K562 (cell line): ENCODE results near the gene ZNF77. TPM values are rescaled to one million over a fixed set of nuclear protein-coding genes. Genes with fewer than 3 reads are reported as not detected.

Source experiments
- ATF7 ChIP-seq: fragments of 450-650 bp; IDR thresholded peaks from 2 replicates; pipeline ENCODE4 v1.7.1; 2014; ENCODE audit warnings: mild to moderate bottlenecking, moderate library complexity
- CBX3 ChIP-seq, 2 experiments: IDR thresholded peaks; 1 replicate in 1 of 2; 2 replicates in 1 of 2; pipeline ENCODE4 v1.6.1; 2012; ENCODE audit warnings: inconsistent platforms in 2 of 2, low read length in 2 of 2, borderline replicate concordance in 1 of 2, control low read depth in 1 of 2
- CEBPZ ChIP-seq: fragments of 150-350 bp; IDR thresholded peaks from 2 replicates; pipeline ENCODE4 v1.6.1; 2014; ENCODE audit warnings: low read depth, mild to moderate bottlenecking, low read length, borderline replicate concordance
- CSDE1 ChIP-seq, 2 experiments: fragments of 450-650 bp; IDR thresholded peaks; 2 replicates each; pipeline ENCODE4 v1.6.1; 2016; ENCODE audit warnings: mild to moderate bottlenecking in 1 of 2
- CTBP1 ChIP-seq: fragments of 450-650 bp; IDR thresholded peaks from 2 replicates; pipeline ENCODE4 v1.6.1; 2016; ENCODE audit warnings: borderline replicate concordance
- ESRRB ChIP-seq: fragments of 250-450 bp; sonication (Bioruptor Pico); IDR thresholded peaks from 2 replicates; pipeline ENCODE4 v1.5.0; 2020; ENCODE audit warnings: mild to moderate bottlenecking, moderate library complexity, borderline replicate concordance
- GATA2 ChIP-seq: sonication (generic); formaldehyde crosslinking; IDR thresholded peaks from 2 replicates; pipeline ENCODE4 v1.4.0; 2020; ENCODE audit warnings: mild to moderate bottlenecking, missing genetic modification reagents
- GTF2A2 ChIP-seq: IDR thresholded peaks from 2 replicates; pipeline ENCODE4 v1.6.1; 2016; ENCODE audit warnings: mild to moderate bottlenecking, missing genetic modification characterization, missing compliant biosample characterization
- HNRNPL ChIP-seq: fragments of 200-400 bp; formaldehyde crosslinking; IDR thresholded peaks from 2 replicates; pipeline ENCODE4 v1.6.1; 2017; ENCODE audit warnings: low read depth, mild to moderate bottlenecking, low read length
- KLF16 ChIP-seq: IDR thresholded peaks from 2 replicates; pipeline ENCODE4 v1.6.1; 2016; ENCODE audit warnings: antibody characterized with exemption
- NFIC ChIP-seq: fragments of 450-650 bp; IDR thresholded peaks from 2 replicates; pipeline ENCODE4 v1.6.1; 2017; ENCODE audit warnings: mild to moderate bottlenecking, inconsistent platforms
- PKNOX1 ChIP-seq: fragments of 450-650 bp; IDR thresholded peaks from 2 replicates; pipeline ENCODE4 v1.6.1; 2016
- PTBP1 ChIP-seq: fragments of 200-400 bp; formaldehyde crosslinking; IDR thresholded peaks from 2 replicates; pipeline ENCODE4 v1.6.1; 2017; ENCODE audit warnings: low read depth, low read length
- SNAPC5 ChIP-seq: fragments of 250-450 bp; sonication (Bioruptor Pico); IDR thresholded peaks from 2 replicates; pipeline ENCODE4 v1.8.0; 2021; ENCODE audit warnings: moderate library complexity, mild to moderate bottlenecking, inconsistent platforms
- ZBTB34 ChIP-seq: fragments of 250-450 bp; sonication (Bioruptor Pico); IDR thresholded peaks from 2 replicates; pipeline ENCODE4 v1.8.0; 2021; ENCODE audit warnings: mild to moderate bottlenecking, moderate library complexity
- ZNF143 ChIP-seq: sonication (generic); formaldehyde crosslinking; IDR thresholded peaks from 2 replicates; pipeline ENCODE4 v1.9.0; 2022; ENCODE audit warnings: mild to moderate bottlenecking, missing genetic modification reagents
- ZNF146 ChIP-seq: IDR thresholded peaks from one replicate; pipeline ENCODE4 v1.6.1; 2018; ENCODE audit warnings: missing compliant biosample characterization; ENCODE audit not compliant: unreplicated experiment
- ZNF586 ChIP-seq: fragments of 450-650 bp; formaldehyde crosslinking; conservative IDR thresholded peaks from 2 replicates; pipeline ENCODE4 v1.4.0; 2020; ENCODE audit warnings: mild to moderate bottlenecking, moderate library complexity
- ZNF695 ChIP-seq: fragments of 450-650 bp; formaldehyde crosslinking; IDR thresholded peaks from 2 replicates; pipeline ENCODE4 v1.4.0; 2020; ENCODE audit warnings: mild to moderate bottlenecking, moderate library complexity
- ZNF707 ChIP-seq: fragments of 250-450 bp; sonication (Bioruptor Pico); conservative IDR thresholded peaks from 2 replicates; pipeline ENCODE4 v1.8.0; 2022; ENCODE audit warnings: inconsistent platforms, mild to moderate bottlenecking, moderate library complexity
- polyA plus RNA-seq, 8 experiments: library from polyadenylated mRNA; depleted of rRNA in 4 of 8; stranded (reverse) in 5 of 8; unstranded in 3 of 8; fragments of >200 nt; fragmentation: Nextera tagmentation in 2 of 8; fragmentation: Illumina TruSeq in 1 of 8; extraction: Ambion mirVana in 2 of 8; extraction: Trizol in 1 of 8; gene quantifications; 2 replicates each; pipeline versions ENCODE4 v1.2.1 to v1.2.3, GENCODE V29; 2011 to 2014; ENCODE audit warnings: inconsistent platforms in 1 of 8, missing spikeins in 1 of 8
- total RNA-seq, 7 experiments: library from RNA; depleted of rRNA in 6 of 7; stranded (reverse); fragments of >200 nt in 6 of 7; fragmentation: Illumina TruSeq in 2 of 7; extraction: Trizol in 2 of 7; gene quantifications; 2 replicates each; pipeline versions ENCODE4 v1.2.1 to v1.2.3, GENCODE V29; 2011 to 2021; ENCODE audit warnings: low replicate concordance in 1 of 7

Gene ZNF77
- total and polyA plus RNA-seq, 9 of the 15 experiments (the other 6 are each of a cell fraction or from before 2014, with no cell fraction given), result 4.3 to 14.5 (median 7.7) TPM

- TF ChIP-seq PKNOX1, result peak; percentile 93
- TF ChIP-seq ZNF707 (CRISPR knock-in tag), result no peak
- TF ChIP-seq ZNF143 (CRISPR knock-in tag), result no peak
- TF ChIP-seq HNRNPL, result no peak
- no peak; the same call in 1 of the 2 replicates for TF ChIP-seq ATF7
- no peak for TF ChIP-seq ZNF695 (CRISPR knock-in tag)
- TF ChIP-seq CBX3 (IDR thresholded peaks at IDR 0.05; ENCODE audit: borderline replicate concordance in 1 of 2, low read length in 2 of 2), result peak in 1 of 2 experiments; percentile 65; a peak in 1 of 3 replicates
- TF ChIP-seq ZNF146 (CRISPR knock-in tag), result no peak
- TF ChIP-seq GATA2 (CRISPR knock-in tag), result peak; percentile 97
- TF ChIP-seq ZBTB34, result no peak
- TF ChIP-seq CSDE1 (IDR thresholded peaks at IDR 0.05), result 0 out of 4 replicates have a peak, but pooled peaks of 1 of the 2 experiments have one; percentile 32
- peak; percentile 7; the same call in 1 of the 2 replicates for TF ChIP-seq ESRRB
- 0 out of 2 replicates have a peak, but pooled peaks have one; percentile 70 for TF ChIP-seq PTBP1
- TF ChIP-seq SNAPC5 (CRISPR knock-in tag), result no peak
- no peak for TF ChIP-seq CEBPZ
- no peak for TF ChIP-seq NFIC
- TF ChIP-seq KLF16, result peak; percentile 97
- peak; percentile 76; the same call in 1 of the 2 replicates for TF ChIP-seq CTBP1
- TF ChIP-seq ZNF586, result no peak
- TF ChIP-seq GTF2A2 (tag), result no peak
Measured at GRCh38 chr19:2949939-2950285, 5.1 kb upstream of the ZNF77 start (continued).
